HepG2 (cell line): ENCODE results near the gene CCDC85C.

Source experiments
- HINFP ChIP-seq: sonication (generic); formaldehyde crosslinking; IDR thresholded peaks from 2 replicates; pipeline ENCODE4 v1.4.0; 2020; ENCODE audit warnings: low read depth, mild to moderate bottlenecking, missing genetic modification reagents
- LBX2 ChIP-seq: sonication (generic); formaldehyde crosslinking; IDR thresholded peaks from 2 replicates; pipeline ENCODE4 v1.5.0; 2020; ENCODE audit warnings: missing genetic modification reagents, mild to moderate bottlenecking, borderline replicate concordance
- MXI1 ChIP-seq: IDR thresholded peaks from 3 replicates; pipeline ENCODE4 v1.6.1; 2012; ENCODE audit warnings: low read depth, low read length, inconsistent platforms, borderline replicate concordance
- POLR2A ChIP-seq, 2 experiments: IDR thresholded peaks; 2 replicates each; pipeline ENCODE4 v1.6.1; 2011; ENCODE audit warnings: low read depth in 2 of 2, low read length in 2 of 2, mild to moderate bottlenecking in 1 of 2, moderate library complexity in 1 of 2; ENCODE audit not compliant: insufficient read depth in 1 of 2
- SIX1 ChIP-seq: sonication (generic); formaldehyde crosslinking; IDR thresholded peaks from 2 replicates; pipeline ENCODE4 v1.4.0; 2020; ENCODE audit warnings: missing genetic modification reagents, borderline replicate concordance
- ZNF274 ChIP-seq: sonication (generic); formaldehyde crosslinking; IDR thresholded peaks from 2 replicates; pipeline ENCODE4 v1.5.1; 2020; ENCODE audit warnings: mild to moderate bottlenecking, missing genetic modification reagents
- ZNF75D ChIP-seq: sonication (generic); formaldehyde crosslinking; IDR thresholded peaks from 2 replicates; pipeline ENCODE4 v1.8.1; 2023; ENCODE audit warnings: missing genetic modification reagents, mild to moderate bottlenecking, borderline replicate concordance
- TF ChIP-seq, protein P1 (sequence below): sonication (generic); formaldehyde crosslinking; IDR thresholded peaks from 2 replicates; pipeline ENCODE4 v1.5.1; 2020; ENCODE audit warnings: mild to moderate bottlenecking, missing genetic modification reagents

DNA sequence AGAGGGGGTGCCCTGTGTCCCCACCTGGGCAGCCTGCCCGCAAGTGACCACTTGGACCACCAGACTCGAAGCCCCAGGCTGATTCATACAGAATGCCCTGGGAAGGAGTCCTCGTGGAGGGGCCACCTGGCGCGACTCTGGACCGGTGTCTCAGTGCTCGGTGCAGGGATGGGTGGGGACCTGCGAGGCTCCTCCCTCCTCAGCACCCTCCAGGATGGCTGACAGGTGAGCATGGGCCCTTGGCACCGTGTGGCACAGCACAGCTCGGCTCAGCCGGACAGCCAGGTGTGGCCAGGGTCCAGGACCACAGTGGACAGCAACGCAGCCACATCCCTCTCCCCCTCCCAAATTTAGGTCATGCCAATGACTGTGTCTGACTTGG, 78.3 kb downstream of the CCDC85C start:
- no peak for TF ChIP-seq POLR2A (IDR thresholded peaks at IDR 0.05; ENCODE audit: insufficient read depth in 1 of 2, low read depth in 2 of 2, low read length in 2 of 2)
- TF ChIP-seq, protein P1, sequence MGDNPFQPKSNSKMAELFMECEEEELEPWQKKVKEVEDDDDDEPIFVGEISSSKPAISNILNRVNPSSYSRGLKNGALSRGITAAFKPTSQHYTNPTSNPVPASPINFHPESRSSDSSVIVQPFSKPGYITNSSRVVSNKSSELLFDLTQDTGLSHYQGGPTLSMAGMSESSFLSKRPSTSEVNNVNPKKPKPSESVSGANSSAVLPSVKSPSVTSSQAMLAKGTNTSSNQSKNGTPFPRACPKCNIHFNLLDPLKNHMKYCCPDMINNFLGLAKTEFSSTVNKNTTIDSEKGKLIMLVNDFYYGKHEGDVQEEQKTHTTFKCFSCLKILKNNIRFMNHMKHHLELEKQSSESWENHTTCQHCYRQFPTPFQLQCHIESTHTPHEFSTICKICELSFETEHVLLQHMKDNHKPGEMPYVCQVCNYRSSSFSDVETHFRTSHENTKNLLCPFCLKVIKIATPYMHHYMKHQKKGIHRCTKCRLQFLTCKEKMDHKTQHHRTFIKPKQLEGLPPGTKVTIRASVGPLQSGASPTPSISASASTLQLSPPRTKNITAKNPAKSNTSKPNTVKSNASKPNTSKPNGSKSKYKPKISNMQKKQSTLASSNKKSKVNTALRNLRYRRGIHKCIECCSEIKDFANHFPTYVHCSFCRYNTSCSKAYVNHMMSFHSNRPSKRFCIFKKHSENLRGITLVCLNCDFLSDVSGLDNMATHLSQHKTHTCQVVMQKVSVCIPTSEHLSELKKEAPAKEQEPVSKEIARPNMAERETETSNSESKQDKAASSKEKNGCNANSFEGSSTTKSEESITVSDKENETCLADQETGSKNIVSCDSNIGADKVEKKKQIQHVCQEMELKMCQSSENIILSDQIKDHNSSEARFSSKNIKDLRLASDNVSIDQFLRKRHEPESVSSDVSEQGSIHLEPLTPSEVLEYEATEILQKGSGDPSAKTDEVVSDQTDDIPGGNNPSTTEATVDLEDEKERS: no peak
- no peak for TF ChIP-seq ZNF75D (CRISPR knock-in tag)
- no peak for TF ChIP-seq LBX2
- no peak for TF ChIP-seq MXI1
- TF ChIP-seq HINFP (CRISPR knock-in tag): no peak
- no peak for TF ChIP-seq ZNF274 (CRISPR knock-in tag)
- no peak for TF ChIP-seq SIX1 (CRISPR knock-in tag)
